H1 (cell line): Measurements from ENCODE around the gene PTPRH. TPM values are rescaled to one million over a fixed set of nuclear protein-coding genes. Genes with fewer than 3 reads are reported as not detected.

Experiments used
- BACH1 ChIP-seq: IDR thresholded peaks from 2 replicates; pipeline ENCODE4 v1.6.1; 2012; ENCODE audit warnings: low read length, improper control_type of control experiment
- CHD2 ChIP-seq: IDR thresholded peaks from 2 replicates; pipeline ENCODE4 v1.6.1; 2012; ENCODE audit warnings: low read length, improper control_type of control experiment
- GABPA ChIP-seq: IDR thresholded peaks from 2 replicates; pipeline ENCODE4 v1.6.1; 2011; ENCODE audit warnings: mild to moderate bottlenecking, low read length, moderate library complexity, borderline replicate concordance; ENCODE audit not compliant: insufficient read depth
- HDAC2 ChIP-seq, 2 experiments: fragments of 300-600 bp in 1 of 2; sonication (generic) in 1 of 2; IDR thresholded peaks; 2 replicates each; pipeline ENCODE4 v1.6.1; 2011 to 2012; ENCODE audit warnings: low read depth in 2 of 2, low read length in 2 of 2, mild to moderate bottlenecking in 2 of 2, moderate library complexity in 2 of 2, borderline replicate concordance in 1 of 2, inconsistent platforms in 1 of 2
- KDM1A ChIP-seq: fragments of 200-600, 300-600 bp; sonication (generic); IDR thresholded peaks from 2 replicates; pipeline ENCODE4 v1.7.1; 2016; ENCODE audit warnings: mild to moderate bottlenecking, low read length, borderline replicate concordance
- SIRT6 ChIP-seq: IDR thresholded peaks from one replicate; pipeline ENCODE4 v1.7.1; 2012; ENCODE audit warnings: low read length, inconsistent platforms
- SP1 ChIP-seq: IDR thresholded peaks from 2 replicates; pipeline ENCODE4 v1.6.1; 2011; ENCODE audit warnings: low read depth, low read length
- SUZ12 ChIP-seq: fragments of 200-600 bp; sonication (generic); IDR thresholded peaks from 2 replicates; pipeline ENCODE4 v1.6.1; 2012; ENCODE audit warnings: mild to moderate bottlenecking, inconsistent platforms, low read length, moderate library complexity, mixed read lengths
- TAF7 ChIP-seq: optimal IDR thresholded peaks from 2 replicates; pipeline ENCODE3; 2011; ENCODE audit warnings: low read depth, mild to moderate bottlenecking, inconsistent platforms, low read length, moderate library complexity, borderline replicate concordance
- polyA plus RNA-seq, 7 experiments: library from polyadenylated mRNA; depleted of rRNA in 3 of 7; stranded (reverse) in 5 of 7; unstranded in 2 of 7; fragments of >200 nt in 5 of 7; fragments of 200-250 nt in 2 of 7; gene quantifications; 1 replicate in 5 of 7; 2 replicates in 1 of 7; 4 replicates in 1 of 7; pipeline versions ENCODE4 v1.2.1 to v1.2.3, GENCODE V29; 2011 to 2013; ENCODE audit warnings: missing spikeins in 2 of 7, mixed read lengths in 2 of 7
- total RNA-seq: library from RNA; stranded (reverse); fragmentation: NEBNext Ultra II Directional; extraction: Animal tissue kit (Norgen Biotek cat#: 25700); gene quantifications from 2 replicates; pipeline ENCODE4 v1.2.1, GENCODE V29; 2021

PTPRH gene
- total and polyA plus RNA-seq, 2 of the 8 experiments (the other 6 are each of a cell fraction or from before 2014, with no cell fraction given) = 0.30 to 0.39 TPM

DNA sequence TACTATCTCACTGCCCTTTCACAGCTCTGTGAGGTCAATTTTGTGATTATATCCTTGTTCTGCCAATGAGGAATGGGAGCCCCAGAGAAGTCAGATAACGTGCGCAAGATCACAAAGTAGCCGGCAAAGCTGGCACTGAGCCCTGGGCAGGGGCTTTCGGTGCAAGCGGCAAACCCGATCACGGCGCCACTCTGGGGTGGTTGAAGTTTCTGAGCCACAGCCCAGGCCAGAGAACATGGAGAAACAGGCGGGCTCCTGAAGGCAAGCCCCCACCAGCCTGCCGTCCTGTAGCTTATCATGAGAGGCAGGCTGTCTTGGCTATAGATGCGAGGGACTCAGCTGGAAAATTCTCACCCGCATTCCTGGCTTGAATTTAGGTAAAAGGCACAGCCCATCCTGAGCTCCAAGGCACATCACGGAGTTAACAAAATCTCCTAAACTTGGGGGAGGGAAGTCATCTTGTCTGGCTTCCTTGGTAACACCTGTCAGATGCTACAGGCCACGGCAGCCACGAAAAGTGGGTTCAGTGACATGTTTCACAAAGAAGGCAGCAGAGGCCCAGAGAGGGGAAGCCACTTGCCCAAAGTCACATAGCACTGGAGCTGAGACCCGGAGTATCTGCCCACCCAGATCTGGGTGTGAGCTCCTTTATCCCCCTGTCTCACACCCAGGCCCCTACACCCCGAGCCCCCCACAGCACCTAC is 72.8 kb downstream of the PTPRH start (continued):
- TF ChIP-seq HDAC2 (IDR thresholded peaks at IDR 0.05; ENCODE audit: borderline replicate concordance in 1 of 2, low read depth in 2 of 2, low read length in 2 of 2) (no peak), SP1 (no peak), KDM1A (no peak), CHD2 (no peak), GABPA (no peak), BACH1 (no peak), SUZ12 (no peak), SIRT6 (no peak), TAF7 (no peak)
